NOMO-1 treated with dmso at 0.1 percent for 144 hours (cell line): ENCODE results near the gene SEH1L.
"Not testable (repeated sequence)": the region's sequence is repeated elsewhere in the genome, so short reads cannot be mapped to it uniquely, and the experiment has no call there.

Experiments
- DNase-seq: peaks from one replicate; lab custom pipeline; 2025; ENCODE audit not compliant: unreplicated experiment; lab: John Stamatoyannopoulos, UW

The SEH1L gene

DNA sequence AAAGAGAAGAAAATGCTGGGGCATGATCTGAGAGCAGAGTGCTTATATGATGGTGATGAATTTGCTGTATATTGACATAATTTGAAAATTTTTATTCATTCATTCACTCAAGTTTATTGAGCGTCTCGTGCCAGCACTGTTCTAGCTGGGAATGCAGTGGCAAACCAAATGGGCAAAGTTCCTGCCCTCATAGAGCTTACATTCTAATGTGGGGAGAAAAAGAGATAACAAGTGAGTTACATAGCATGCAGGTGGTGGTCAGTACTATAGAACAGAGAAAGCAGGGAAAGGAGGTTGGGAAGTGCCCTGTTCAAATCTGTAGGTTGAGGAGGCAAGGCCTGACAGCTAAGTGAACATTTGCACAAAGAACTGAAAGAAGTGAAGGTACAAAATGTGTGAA is 47.6 kb downstream of the SEH1L start:
- DNase-seq, result no peak

DNA sequence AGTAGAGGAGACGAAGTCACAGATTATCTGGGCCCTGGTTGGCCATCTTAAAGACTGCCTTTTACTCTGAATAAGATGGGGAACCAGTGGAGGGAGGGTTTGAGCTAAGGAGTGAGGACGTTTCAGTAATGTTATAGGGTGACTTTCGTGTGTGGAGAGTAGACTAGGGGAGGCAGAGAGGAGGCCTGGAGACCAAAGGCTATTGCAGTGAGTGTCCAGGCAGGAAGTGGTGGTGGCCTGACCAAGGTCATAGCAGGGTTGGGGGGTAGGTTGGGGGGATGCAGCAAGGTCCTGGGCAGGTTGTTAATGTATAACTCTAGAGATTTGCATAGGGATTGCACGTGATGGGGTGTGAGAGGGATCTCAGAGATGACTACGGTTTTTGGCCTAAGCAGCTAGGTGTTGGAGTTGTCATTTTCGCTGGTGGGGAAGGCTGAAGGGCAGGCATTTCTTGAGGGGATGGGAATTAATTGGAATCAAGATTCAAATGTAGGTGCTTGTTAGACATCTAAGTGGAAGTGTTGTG is 48.2 kb downstream of the SEH1L start:
- no peak for DNase-seq

DNA sequence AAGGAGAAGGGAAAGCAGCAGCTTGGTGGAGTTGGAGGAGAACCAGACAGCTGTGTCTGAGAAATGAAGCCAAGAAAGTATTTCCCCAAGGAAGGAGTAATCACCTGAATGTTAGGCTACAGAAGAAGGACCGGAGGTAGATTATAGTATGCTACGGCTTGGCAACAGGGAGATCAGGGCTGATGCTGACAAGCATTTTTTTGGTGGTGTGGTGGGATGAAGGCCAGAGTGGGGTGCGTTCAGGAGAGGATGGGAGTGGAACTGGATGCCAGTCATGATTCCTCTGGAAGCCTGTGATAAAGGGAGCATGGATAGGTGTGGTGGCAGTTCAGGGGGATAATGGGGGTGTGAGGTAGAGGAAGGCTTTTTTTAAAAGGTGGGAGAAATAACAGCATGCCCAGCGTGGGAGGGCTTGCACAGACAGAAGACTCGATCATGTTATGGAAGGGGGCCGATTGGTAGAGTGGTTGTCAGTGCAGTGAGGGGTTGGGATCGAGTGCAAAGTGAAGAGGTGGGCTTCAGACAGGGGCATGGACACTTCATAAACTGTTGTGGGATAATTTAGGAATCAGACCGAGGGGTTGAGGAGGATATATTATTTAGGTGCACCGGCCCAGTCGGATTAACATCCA is 49.0 kb downstream of the SEH1L start:
- no peak for DNase-seq

DNA sequence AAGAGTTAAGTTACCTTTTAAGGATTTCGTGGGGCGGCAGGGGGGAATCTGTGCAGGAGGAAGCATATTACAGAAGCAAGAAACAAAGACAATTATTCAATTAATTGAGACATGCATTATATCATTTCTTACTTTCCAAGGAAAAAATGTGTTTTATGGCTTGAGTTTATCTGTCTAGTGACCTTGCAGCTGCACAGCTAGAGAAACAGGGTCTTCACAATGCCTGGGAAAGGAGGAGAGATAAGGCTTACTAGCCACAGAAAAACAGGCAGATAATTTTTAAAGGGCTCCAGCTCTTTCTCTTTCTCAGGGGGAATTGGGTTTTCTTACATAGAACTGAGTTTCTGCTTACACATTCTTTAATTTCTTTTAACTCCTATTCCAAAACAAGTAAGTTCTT is 49.5 kb downstream of the SEH1L start:
- not testable (repeated sequence) for DNase-seq

DNA sequence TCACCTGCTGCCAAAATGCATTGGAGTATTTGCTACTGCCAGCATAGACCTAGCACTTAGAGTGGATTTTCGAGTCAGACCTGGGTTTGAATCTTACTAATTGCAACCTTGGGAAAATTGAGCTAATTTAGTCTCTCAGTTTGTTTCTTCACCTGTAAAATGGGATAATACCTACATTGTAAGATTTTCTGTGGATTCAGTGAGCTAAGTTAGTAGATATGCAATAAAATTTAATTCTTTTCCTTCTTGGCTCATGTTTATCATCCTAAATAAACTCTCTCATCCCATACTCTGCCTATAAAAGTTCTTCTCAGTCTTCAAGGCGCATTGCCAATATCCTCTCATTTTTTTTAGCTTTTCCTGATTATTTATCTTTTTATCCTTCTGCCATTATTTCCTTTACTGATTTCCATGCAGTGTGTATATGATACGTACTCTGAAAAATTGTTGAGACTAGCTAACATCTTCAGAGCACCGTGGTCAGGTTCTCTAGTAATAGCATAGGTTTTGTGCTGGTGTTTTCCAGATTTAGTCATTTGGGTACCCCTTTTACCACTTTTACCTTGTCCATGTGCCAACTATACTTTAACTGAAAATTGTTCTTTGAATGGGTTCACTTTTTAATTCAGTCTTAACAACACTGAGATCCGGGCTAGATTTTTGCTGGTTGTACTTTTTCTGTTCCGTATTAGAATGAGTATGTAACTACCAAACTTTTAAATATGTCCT is 50.7 kb downstream of the SEH1L start:
- no peak for DNase-seq

DNA sequence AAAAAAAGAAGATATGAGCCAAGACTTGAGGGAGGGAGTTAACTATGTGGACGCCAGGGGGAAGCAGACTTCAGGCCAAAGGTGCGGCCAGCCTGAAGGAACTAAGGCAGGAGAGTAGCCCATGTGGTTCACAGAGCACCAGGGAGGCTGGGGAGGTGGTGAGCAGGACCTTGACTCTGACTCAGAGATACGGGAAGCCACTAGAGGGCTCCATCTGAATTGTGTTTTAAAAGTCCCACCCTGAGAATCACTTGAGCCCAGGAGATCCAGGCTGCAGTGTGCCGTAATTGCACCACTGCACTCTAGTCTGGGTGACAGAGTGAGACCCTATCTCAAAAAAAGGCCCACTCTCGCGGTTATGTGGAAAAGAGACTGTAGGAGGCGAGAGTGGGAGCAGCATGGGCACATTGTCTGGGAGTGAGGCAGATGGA is 55.7 kb downstream of the SEH1L start:
- DNase-seq, result no peak

DNA sequence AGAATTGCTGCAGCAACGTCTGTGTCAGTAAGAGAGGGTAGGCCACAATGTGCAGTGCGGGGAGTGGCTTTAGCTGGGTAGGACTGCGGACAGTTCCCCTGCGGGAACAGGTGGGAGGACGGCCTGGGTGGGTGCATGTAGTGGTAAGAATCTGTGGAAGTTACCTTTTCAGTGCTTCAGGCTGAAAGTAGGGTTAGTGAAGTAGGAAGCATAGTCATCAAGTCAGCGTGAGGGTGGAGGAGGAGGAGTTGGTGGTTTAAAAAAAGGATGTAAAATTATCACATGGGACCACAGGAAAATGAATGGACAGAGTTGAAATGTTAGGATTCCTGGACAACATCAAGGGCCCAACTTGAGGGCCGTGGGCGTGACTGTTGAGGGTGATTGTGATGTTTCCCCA is 56.6 kb downstream of the SEH1L start:
- DNase-seq, result no peak

DNA sequence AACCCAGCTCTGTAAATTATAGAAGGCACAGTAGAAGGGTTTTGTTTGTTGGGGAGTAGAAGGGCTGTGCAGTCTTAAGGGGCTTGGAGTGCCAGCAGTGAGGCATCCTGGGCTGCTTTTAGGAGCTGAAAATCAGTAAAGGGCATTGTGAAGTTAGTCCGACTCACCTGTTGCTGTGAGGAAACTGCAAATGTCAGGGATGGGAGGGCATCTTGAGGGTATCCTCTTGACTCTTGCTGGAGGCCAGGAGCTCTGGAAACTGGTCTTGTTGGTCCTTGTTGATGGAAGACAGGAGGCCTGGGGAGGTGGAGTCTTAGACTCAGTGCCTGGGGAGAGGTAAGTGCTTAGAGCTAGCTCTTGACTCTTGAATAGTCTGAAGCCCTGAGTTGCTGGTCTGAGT is 57.5 kb downstream of the SEH1L start:
- DNase-seq, result no peak

DNA sequence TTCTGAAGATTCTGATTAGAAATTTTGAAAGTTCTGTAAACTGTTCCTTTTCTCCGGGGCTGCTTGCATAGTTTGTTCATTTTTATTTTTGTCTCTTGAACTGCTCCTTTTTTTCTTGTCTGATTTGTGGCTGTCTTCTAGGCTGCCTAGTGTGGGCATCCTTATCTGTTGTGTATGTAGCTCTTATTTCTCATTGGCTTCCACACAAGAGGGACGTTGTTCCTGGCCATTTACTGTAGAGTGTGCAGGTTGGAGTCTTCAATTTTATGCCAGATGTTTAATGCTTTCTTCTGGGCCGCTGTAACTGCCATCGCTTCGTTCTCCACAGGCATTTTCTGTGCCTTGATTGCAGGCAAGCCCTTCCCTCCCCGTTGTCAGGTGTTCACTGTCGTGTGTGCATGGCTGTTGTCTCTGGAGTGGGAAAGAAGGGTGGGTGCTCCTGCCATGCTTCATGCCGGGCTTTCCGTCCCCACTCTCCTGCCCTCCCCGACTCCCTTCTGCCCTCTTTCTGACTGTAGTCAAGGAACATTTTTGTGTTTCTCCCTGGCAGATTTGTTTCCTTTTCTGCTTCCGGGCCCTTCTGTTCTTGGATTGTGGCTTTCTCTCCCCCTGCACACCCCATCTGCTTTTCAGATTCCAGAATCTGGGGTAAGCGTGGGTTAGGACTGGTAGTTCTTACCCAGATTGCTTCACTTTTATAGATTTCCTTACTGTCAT is 58.9 kb downstream of the SEH1L start:
- DNase-seq, result no peak

DNA sequence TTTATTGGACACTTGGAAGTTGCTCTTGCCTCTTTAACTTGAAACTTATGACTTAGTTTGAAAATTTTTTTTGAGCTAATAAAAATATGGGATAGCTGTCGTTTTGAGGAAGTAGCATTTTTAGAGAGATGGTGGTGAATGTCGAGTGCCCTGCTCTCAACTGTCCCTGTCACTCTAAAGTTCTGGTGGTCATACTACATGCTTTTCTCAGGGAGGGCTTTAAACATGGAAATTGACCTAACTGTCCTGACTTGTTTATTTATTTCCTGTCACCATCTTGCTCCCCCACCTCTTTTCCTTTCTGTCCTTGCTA is 59.4 kb downstream of the SEH1L start:
- DNase-seq, result no peak

DNA sequence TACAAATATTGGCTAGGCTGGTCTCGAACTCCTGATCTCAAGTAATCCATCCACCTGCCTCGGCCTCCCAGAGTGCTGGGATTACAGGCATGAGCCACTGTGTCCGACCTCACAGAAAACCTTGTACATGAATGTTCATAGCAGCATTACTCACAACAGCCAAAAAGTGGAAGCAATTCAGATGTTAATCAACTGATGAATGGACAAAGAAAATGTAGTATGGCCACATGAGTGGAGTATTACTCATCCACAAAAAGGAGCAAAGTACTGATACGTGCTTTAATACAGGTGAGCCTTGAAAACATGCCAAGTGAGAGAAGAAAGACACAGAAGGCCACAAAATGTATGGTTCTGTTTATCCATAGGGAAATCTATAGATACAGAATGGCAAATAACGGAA is 63.9 kb downstream of the SEH1L start:
- no peak for DNase-seq

DNA sequence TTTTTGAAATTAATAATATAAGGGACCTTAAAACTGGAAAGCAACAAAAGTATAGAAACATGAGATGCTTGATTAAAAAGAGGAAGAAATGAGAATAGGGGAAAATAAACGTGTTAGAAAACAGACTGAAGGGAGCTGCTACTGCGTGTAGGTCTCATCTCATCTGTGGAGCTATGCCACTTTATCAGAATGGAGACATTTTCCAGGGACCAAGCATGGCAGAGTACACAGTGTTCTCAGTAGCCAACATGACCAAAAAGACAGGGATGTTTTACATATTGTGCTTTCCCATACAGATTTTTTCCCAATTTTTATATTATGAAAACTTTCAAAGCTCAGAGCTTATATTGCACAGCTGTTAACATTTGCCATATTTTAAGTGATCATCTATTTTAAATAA is 66.4 kb downstream of the SEH1L start:
- DNase-seq, result no peak

DNA sequence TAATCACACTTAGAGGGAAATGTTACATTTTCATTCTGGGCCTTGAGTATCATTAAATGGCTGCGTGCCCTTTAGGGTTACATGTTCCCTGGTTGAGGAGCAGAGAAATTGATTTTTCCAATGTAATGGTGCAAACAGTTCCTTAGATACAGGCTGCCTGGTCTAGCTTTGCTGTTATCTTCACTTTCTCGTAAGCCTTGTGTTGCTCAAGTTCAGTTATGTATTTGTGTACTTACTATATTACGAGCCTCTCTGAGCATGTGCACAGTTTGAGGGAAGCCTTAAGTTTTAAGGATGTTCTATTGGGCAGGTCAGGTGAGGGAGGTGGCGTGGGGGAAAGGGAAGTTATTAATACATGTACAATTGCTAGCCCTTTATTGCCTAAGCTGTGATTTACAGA is 67.0 kb downstream of the SEH1L start:
- no peak for DNase-seq

DNA sequence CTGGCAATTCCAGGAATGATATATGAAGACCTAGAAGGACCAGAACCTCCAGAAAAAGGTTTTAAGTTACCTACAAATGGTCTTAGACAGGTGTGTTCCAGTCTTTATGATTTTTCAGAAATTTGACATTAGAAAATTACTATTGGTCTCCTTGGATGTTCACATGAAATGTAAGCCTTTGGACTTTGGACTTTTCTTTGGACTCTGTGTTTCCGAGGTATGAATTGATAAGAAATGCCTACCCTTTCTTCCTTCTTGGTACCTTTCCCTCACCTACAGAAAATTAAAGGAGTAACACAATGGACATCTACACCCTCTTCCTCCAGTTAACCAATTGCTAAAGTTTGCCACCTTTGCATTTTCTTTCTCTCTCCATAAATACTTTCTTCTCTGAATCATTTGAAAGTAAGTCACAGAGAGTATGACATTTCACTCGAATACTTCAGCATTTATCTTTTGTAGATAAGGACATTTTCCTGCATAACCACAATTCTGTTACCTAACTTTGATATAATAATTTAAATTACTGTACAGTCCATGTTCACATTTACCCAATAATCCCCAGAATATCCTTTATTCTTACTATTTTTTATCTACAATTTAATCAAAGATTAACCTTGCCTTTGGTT is 69.5 kb downstream of the SEH1L start:
- no peak for DNase-seq

DNA sequence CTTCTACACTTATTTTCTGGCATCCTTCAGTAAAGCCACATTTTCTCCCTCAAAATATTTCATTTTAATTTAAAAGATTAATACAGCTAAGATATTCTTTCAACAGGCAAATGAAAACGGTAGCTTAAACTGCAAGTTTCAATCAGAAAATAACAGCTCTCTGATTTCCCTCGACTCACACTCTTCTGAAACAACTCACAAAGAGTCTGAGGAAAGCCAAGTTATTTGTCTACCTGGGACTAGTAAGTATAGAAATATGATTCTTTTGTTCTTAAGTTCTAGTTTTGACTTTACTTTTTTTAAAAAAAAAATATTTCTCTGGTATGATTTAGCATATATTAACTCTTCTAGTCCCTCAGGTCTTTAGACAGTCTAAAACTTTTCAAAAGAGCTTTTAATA is 70.6 kb downstream of the SEH1L start:
- DNase-seq, result no peak

DNA sequence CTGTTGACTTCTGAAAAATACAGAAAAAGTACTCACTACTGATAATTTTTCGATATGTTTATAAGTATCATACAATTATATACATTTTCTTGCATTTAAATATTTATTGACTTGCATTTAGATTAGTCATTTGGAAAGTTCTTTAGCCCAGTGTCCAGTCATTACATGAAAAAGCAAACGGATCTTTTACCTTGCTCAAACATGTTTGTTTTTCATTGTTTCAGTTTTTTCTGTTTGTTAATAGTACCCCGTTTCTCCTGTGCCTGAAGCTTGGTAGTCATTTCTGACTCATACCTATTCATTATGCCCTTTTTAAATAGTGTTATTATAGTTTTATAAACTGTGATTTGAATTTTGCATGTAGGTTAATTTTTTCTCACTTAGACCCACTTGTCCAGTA is 71.5 kb downstream of the SEH1L start:
- no peak for DNase-seq

DNA sequence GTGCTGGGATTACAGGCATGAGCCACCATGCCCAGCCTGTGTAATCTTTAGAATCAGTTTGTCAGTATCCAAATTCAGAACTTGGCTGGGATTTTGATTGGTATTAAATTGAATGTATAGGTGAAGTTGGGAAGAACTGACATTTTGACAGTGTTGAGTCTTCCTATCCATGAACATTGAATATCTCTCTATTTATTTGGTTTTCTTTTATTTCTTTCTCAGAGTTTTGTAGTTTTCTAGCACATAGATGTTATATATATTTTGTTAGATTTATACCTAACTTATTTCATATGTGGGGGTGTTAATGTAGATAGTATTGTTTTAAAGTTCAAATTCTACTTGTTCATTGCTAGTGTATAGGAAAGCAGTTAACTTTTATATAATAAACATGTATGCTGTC is 74.8 kb downstream of the SEH1L start:
- DNase-seq, result no peak

DNA sequence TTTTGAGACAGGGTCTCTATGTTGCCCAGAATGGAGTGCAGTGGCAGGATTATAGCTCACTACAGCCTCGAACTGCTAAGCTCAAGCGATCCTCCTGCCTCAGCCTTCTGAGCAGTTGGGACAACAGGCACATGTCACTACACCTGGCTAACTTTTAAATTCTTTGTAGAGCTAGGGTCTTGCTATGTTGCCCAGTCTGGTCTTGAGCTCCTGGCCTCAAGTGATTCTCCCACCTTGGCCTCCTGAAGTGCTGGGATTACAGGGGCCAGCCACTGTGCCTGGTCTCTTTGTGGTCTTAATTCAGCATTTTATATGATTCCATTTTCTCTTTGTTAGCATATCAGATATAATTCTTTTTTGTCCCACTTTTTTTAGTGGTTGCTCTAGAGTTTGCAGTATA is 77.4 kb downstream of the SEH1L start:
- DNase-seq, result no peak

DNA sequence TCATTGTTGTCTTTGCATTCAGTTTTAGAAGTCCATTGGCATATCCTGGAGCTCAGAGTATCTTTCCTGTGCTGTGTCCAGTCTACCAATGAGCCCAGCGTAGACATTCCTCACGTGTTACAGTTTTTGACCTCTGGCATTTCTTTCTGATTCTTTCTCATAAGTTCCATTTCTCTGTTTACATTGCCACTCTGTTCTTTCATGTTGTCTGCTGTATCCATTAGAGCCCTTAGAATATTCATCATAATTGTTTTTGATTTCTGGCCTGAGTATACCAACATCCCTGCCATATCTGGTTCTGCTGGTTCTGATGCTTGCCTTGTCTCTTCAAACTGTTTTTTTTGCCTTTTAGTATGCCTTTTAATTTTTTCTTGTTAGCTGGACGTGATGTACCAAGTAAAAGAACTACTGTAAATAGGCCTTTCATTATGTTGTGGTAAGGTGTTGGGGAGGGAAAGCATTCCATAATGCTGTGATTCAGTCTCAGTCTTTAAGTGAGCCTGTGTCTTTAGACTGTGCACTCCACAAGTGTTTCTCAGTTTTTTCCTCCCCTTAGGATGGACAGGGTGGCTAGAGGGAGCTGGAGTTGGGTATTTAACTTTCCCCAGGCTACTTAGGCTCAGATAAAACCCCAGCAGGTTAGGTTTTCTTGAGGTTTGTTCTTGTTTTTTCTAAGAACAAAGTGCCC is 78.9 kb downstream of the SEH1L start:
- DNase-seq, result no peak

DNA sequence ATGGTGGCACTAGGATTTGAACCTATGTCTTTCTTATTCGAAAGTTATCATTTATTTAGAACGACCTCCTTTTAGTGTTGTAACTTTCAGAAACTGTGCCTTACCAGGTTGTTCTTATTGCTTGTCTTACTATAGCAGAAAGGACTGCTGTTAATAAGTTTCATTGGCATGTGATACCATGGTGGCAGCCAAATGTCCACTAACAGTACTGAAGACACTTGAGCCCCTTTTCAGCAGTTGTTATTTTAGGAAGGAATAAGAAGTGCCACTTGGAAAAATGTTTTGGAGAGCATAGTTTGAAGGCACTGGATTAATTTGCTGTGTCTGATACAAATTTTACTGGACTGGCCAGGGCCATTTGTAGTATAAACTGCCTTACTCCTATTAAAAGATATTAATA is 81.1 kb downstream of the SEH1L start:
- DNase-seq, result no peak

DNA sequence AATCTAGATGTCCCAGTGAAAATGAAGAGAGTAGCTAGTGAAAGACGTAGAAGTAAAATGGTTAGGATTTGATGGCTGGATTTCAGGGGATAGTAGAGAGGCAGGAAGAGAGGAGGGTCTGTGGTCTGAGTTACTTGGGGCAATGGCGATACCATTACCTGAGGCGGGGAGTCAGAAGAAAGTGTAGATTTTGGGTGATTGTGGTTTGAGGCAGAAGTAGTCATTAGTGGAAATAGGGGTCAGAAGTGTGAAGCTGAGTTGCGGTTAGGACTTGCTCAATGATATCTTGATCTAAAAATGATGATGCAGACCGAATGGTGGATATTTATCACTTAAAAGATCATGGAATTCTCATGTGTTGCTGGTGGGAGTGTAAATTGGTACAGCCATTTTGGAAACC is 84.4 kb downstream of the SEH1L start:
- no peak for DNase-seq
